ENCODE measurements around the gene CDV3. TPM values are rescaled to one million over a fixed set of nuclear protein-coding genes. Genes with fewer than 3 reads are reported as not detected.
"Not testable (repeated sequence)": the region's sequence is repeated elsewhere in the genome, so short reads cannot be mapped to it uniquely, and the experiment has no call there.

Gene CDV3
- total RNA-seq, 2 experiments from 2014 or later, result 171 to 296 TPM

DNA sequence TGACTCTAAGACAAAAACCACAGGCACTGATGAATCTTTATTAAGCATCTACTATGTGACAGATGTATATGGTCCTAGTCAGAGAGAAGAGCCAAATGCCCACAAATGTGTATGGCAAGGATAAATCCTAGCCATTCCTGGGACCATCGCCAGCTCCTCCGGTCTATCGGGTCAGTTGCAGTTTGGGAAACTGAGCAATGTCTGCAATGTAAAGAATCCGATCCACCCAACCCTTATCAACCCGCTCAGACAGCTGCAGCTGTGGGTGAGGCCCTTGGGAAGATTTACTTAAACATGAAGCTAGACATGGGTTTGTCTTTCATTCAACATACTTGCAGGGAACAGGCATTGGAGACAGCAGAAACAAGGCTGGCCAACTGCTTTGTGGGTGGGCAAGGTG lies 40.5 kb upstream of the CDV3 start:
- Histone ChIP-seq H4K20me1 (ENCODE audit: insufficient read depth, low read length) (no peaks in the 10 kb centered on the region), H3K9me2 (ENCODE audit: insufficient read depth, low read length) (no peaks in the 10 kb centered on the region), H3K9me3 (ENCODE audit: low read length) (0 out of 2 replicates have a peak, but pooled peaks cover 7% of the 10 kb centered on the region), H3K79me2 (ENCODE audit: insufficient read depth, low read depth, low read length) (no peaks in the 10 kb centered on the region), H3K4me2 (ENCODE audit: low read length) (no peak overlapping the region), H3K27ac (ENCODE audit: low read depth, low read length, poor library complexity, severe bottlenecking) (no peak overlapping the region), H3K4me1 (ENCODE audit: insufficient read depth, low read length, poor library complexity, severe bottlenecking) (no peaks in the 10 kb centered on the region), H3K36me3 (ENCODE audit: insufficient read depth, low read length) (no peaks in the 10 kb centered on the region), H2AFZ (ENCODE audit: low read length) (no peak overlapping the region), H3K4me3 (ENCODE audit: low read depth, low read length, poor library complexity, severe bottlenecking) (no peak overlapping the region)
- CTCF ChIA-PET (ENCODE audit: unreplicated experiment), result no interaction called here
- no TSS peak for BruUV-seq (replicated peaks)
- POLR2A ChIA-PET, result interaction anchor here (1.0 to 2.1 kb wide), 3 partner anchors 13 to 54 kb away, joined by 3 to 5 read pairs (median 3); no protein-coding TSS in a partner anchor
- intact Hi-C loops (cut with micrococcal nuclease; ENCODE audit: unreplicated experiment), result no loop called here
- no peak for DNase-seq (ENCODE audit: low spot score)
- TF ChIP-seq, protein P1, sequence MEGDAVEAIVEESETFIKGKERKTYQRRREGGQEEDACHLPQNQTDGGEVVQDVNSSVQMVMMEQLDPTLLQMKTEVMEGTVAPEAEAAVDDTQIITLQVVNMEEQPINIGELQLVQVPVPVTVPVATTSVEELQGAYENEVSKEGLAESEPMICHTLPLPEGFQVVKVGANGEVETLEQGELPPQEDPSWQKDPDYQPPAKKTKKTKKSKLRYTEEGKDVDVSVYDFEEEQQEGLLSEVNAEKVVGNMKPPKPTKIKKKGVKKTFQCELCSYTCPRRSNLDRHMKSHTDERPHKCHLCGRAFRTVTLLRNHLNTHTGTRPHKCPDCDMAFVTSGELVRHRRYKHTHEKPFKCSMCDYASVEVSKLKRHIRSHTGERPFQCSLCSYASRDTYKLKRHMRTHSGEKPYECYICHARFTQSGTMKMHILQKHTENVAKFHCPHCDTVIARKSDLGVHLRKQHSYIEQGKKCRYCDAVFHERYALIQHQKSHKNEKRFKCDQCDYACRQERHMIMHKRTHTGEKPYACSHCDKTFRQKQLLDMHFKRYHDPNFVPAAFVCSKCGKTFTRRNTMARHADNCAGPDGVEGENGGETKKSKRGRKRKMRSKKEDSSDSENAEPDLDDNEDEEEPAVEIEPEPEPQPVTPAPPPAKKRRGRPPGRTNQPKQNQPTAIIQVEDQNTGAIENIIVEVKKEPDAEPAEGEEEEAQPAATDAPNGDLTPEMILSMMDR (conservative IDR thresholded peaks at IDR 0.05; ENCODE audit: low read length), result no peak
- TF ChIP-seq EZH2phosphoT487 (IDR thresholded peaks at IDR 0.05; ENCODE audit: borderline replicate concordance, low read depth, low read length), result no peak

GRCh38 chr3:133535971-133536881 lies 37.3 kb upstream of the CDV3 start:
- Histone ChIP-seq H3K9me2 (ENCODE audit: insufficient read depth, low read length) (no peaks in the 10 kb centered on the region), H3K4me3 (ENCODE audit: low read depth, low read length, poor library complexity, severe bottlenecking) (no peak overlapping the region), H3K79me2 (ENCODE audit: insufficient read depth, low read depth, low read length) (no peaks in the 10 kb centered on the region), H3K36me3 (ENCODE audit: insufficient read depth, low read length) (no peaks in the 10 kb centered on the region), H3K4me1 (ENCODE audit: insufficient read depth, low read length, poor library complexity, severe bottlenecking) (no peaks in the 10 kb centered on the region), H4K20me1 (ENCODE audit: insufficient read depth, low read length) (no peaks in the 10 kb centered on the region), H3K9me3 (ENCODE audit: low read length) (no peaks in the 10 kb centered on the region), H3K4me2 (ENCODE audit: low read length) (no peak overlapping the region), H3K27ac (ENCODE audit: low read depth, low read length, poor library complexity, severe bottlenecking) (no peak overlapping the region), H2AFZ (ENCODE audit: low read length) (no peak overlapping the region)
- no TSS peak for BruUV-seq (replicated peaks)
- CTCF ChIA-PET (ENCODE audit: unreplicated experiment), result interaction anchor here (0.6 kb wide), 1 partner anchor 265 kb away, joined by 4 read pairs; no protein-coding TSS in a partner anchor
- intact Hi-C loops (cut with micrococcal nuclease; ENCODE audit: unreplicated experiment), result no loop called here
- TF ChIP-seq, protein P1 (conservative IDR thresholded peaks at IDR 0.05; ENCODE audit: low read length), result no peak
- no peak for DNase-seq (ENCODE audit: low spot score)
- POLR2A ChIA-PET, result interaction anchor here (0.6 to 1.7 kb wide), 8 partner anchors 11 to 839 kb away, joined by 3 to 6 read pairs (median 4); no protein-coding TSS in a partner anchor

DNA sequence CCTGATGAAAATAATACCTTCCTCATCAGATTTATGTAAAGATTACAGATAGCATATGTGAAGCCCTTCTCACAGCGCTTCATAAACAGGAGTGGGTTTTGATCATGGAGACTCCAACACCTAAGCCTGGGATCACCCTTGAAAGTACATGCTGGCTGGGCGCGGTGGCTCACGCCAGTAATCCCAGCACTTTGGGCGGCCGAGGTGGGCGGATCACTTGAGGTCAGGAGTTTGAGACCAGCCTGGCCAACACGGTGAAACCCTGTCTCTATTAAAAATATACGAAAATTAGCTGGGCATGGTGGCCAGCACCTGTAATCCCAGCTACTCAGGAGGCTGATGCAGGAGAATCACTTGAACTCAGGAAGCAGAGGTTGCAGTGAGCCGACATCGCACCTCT lies 36.4 kb upstream of the CDV3 start:
- intact Hi-C loops (cut with micrococcal nuclease; ENCODE audit: unreplicated experiment); BruUV-seq (replicated peaks); H4K20me1 ChIP-seq (ENCODE audit: insufficient read depth, low read length); H2AFZ ChIP-seq (ENCODE audit: low read length); H3K27ac ChIP-seq (ENCODE audit: low read depth, low read length, poor library complexity, severe bottlenecking); H3K9me2 ChIP-seq (ENCODE audit: insufficient read depth, low read length); DNase-seq (ENCODE audit: low spot score); H3K36me3 ChIP-seq (ENCODE audit: insufficient read depth, low read length); H3K4me3 ChIP-seq (ENCODE audit: low read depth, low read length, poor library complexity, severe bottlenecking); H3K4me1 ChIP-seq (ENCODE audit: insufficient read depth, low read length, poor library complexity, severe bottlenecking); H3K79me2 ChIP-seq (ENCODE audit: insufficient read depth, low read depth, low read length); H3K9me3 ChIP-seq (ENCODE audit: low read length); H3K4me2 ChIP-seq (ENCODE audit: low read length): not testable (repeated sequence)
- CTCF ChIA-PET (ENCODE audit: unreplicated experiment), result interaction anchor here (0.6 kb wide), 2 partner anchors 21 to 264 kb away, joined by 4 read pairs; no protein-coding TSS in a partner anchor
- POLR2A ChIA-PET, result interaction anchor here (0.6 to 1.7 kb wide), 9 partner anchors 8 to 840 kb away, joined by 3 to 6 read pairs (median 4); no protein-coding TSS in a partner anchor
